ENCODE results near the gene VCL. TPM values are rescaled to one million over a fixed set of nuclear protein-coding genes. Genes with fewer than 3 reads are reported as not detected.

Gene VCL
- total and polyA plus RNA-seq, 9 of the 15 experiments (the other 6 are each of a cell fraction or from before 2014, with no cell fraction given), result 29.8 to 186 (median 76.4) TPM

DNA sequence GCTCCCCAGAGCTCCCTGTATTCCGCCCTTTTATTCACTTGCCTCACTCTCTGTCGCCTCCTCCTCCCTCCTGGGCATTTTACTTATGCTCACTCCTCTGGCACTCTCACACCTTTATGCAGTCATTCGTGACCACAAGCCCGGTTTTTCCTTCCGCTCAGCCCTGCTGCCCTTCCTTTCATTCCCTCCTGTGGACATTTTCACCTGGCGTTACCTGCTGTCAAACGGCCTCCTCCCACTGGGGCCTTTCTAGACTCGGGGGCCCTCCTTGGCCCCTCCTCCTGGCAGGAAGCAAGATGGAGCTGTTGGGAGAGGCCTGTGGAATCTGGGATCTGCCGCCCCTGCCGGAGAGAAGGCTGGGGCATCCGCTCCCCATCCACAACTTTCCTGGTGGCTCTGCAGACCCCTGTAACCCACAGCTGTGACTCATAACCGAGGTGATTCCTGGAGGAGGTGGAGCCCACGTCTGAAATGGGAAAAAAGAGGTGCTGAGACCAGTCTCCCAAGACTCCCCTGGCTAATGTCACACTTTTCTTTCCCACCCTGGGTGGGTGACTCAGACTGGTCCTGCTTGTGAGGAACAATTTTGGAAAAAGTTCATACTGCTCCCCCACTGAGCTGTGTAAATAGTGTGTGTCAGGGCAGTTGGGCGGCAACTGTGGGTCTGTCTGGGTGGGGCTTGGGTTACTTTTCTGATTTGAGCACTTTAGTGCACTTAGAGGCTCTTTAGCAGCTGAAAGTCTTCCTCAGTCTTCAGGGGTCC lies 1.2 kb downstream of the VCL start:
- WGBS (ENCODE audit: insufficient coverage, low coverage, missing lambda C conversion rate), result 2% methylated on average over 14 of the region's 14 CpGs
- Histone ChIP-seq H3K27ac (ENCODE audit: extremely low read depth, low read depth, low read length) (peak overlapping the region; percentile 94), H3K4me3 (peak overlapping the region; percentile 94), H2AFZ (ENCODE audit: low read depth, low read length) (no peak overlapping the region), H3K9ac (ENCODE audit: insufficient read depth in 1 of 2, low read depth in 2 of 2, low read length in 2 of 2) (peak overlapping the region; percentile 95 to 100), H3K27me3 (ENCODE audit: control insufficient read depth in 2 of 2, insufficient read depth in 2 of 2, low read length in 2 of 2) (no peaks in the 10 kb centered on the region; a peak in 1 of 5 replicates), H3K36me3 (ENCODE audit: control insufficient read depth, insufficient read depth, low read length) (peaks cover 37% of the 10 kb centered on the region), H4K20me1 (replicated peaks; ENCODE audit: control insufficient read depth, insufficient read depth, low read length) (peaks cover 19% of the 10 kb centered on the region; the same call in 1 of the 2 replicates), H3K4me1 (replicated peaks in 1 of 2; ENCODE audit: control insufficient read depth in 2 of 2, insufficient read depth in 2 of 2, low read length in 2 of 2) (peaks cover 43 to 50% of the 10 kb centered on the region in 2 experiments), H3K4me2 (ENCODE audit: insufficient read depth, low read length) (peak overlapping the region; percentile 99), H3K9me1 (ENCODE audit: control insufficient read depth, insufficient read depth, low read length) (no peaks in the 10 kb centered on the region), H3K79me2 (ENCODE audit: control insufficient read depth, insufficient read depth, low read length) (peaks cover 63% of the 10 kb centered on the region), H3K9me3 (replicated peaks; ENCODE audit: control insufficient read depth, insufficient read depth, low read depth, low read length) (no peaks in the 10 kb centered on the region)
- FAIRE-seq (no peak), ATAC-seq (peak; percentile 17), DNase-seq (ENCODE audit: extremely low read depth in 1 of 4, low spot score in 3 of 4) (peak; percentile 51 to 71 (median 69))
- ChIA-PET CTCF (ENCODE audit: low intra/inter-chr PET ratio) (no interaction called here), POLR2A (interaction anchor here (0.5 to 8.8 kb wide), 26 partner anchors 7 to 593 kb away, joined by 3 to 109 read pairs (median 4); partner anchors contain the start of gene PLAU)
- in situ Hi-C loops (cut with MboI), result no loop called here
- intact Hi-C loops (cut with micrococcal nuclease), result loop anchor here (1.0 to 5.0 kb wide), 3 partner anchors 22 to 83 kb away; no protein-coding TSS in a partner anchor
- BruUV-seq (replicated peaks), result no TSS peak
- TF ChIP-seq ETV1 (tag; conservative IDR thresholded peaks at IDR 0.05; ENCODE audit: low read depth), result peak; percentile 22
- TF ChIP-seq, protein P1, sequence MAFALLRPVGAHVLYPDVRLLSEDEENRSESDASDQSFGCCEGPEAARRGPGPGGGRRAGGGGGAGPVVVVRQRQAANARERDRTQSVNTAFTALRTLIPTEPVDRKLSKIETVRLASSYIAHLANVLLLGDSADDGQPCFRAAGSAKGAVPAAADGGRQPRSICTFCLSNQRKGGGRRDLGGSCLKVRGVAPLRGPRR (CRISPR knock-in tag; IDR thresholded peaks at IDR 0.05), result no peak
- TF ChIP-seq LCOR (CRISPR knock-in tag; IDR thresholded peaks at IDR 0.05), result peak; percentile 83; the same call in 1 of the 2 replicates
- TF ChIP-seq TAF9B (IDR thresholded peaks at IDR 0.05; ENCODE audit: partially characterized antibody), result no peak
- TF ChIP-seq ZNF3 (CRISPR knock-in tag; IDR thresholded peaks at IDR 0.05), result 0 out of 2 replicates have a peak, but pooled peaks have one; percentile 5
- no peak for TF ChIP-seq ZBTB34 (CRISPR knock-in tag; IDR thresholded peaks at IDR 0.05)
- TF ChIP-seq ELF4 (CRISPR knock-in tag; IDR thresholded peaks at IDR 0.05), result peak; percentile 75; the same call in 1 of the 2 replicates
- TF ChIP-seq CBFA2T3 (IDR thresholded peaks at IDR 0.05), result no peak
- TF ChIP-seq, protein P2, sequence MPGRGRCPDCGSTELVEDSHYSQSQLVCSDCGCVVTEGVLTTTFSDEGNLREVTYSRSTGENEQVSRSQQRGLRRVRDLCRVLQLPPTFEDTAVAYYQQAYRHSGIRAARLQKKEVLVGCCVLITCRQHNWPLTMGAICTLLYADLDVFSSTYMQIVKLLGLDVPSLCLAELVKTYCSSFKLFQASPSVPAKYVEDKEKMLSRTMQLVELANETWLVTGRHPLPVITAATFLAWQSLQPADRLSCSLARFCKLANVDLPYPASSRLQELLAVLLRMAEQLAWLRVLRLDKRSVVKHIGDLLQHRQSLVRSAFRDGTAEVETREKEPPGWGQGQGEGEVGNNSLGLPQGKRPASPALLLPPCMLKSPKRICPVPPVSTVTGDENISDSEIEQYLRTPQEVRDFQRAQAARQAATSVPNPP (IDR thresholded peaks at IDR 0.05; ENCODE audit: borderline replicate concordance, insufficient read depth, insufficient read length), result no peak
- TF ChIP-seq PKNOX1 (IDR thresholded peaks at IDR 0.05), result 0 out of 2 replicates have a peak, but pooled peaks have one; percentile 2
- TF ChIP-seq ZBTB8A (IDR thresholded peaks at IDR 0.05; ENCODE audit: partially characterized antibody), result no peak
- 0 out of 4 replicates have a peak, but pooled peaks of 1 of the 2 experiments have one; percentile 14 for TF ChIP-seq RAD21 (CRISPR knock-in tag; conservative IDR thresholded peaks at IDR 0.05 in 1 of 2, IDR thresholded peaks at IDR 0.05 in 1 of 2)
- TF ChIP-seq SMAD4 (CRISPR knock-in tag; conservative IDR thresholded peaks at IDR 0.05), result no peak
- TF ChIP-seq CREB5 (CRISPR knock-in tag; IDR thresholded peaks at IDR 0.05), result no peak
- no peak for TF ChIP-seq ARNT (IDR thresholded peaks at IDR 0.05)
- peak; percentile 83 for TF ChIP-seq DPF2 (IDR thresholded peaks at IDR 0.05)

Data from K562 (cell line).